Sigmoid colon (tissue), 4 donors: ENCODE measurements around the gene GOLGA1.

Experiments used
- EP300 ChIP-seq, 4 donors: sonication (generic); formaldehyde crosslinking; IDR thresholded peaks; one replicate each; pipeline ENCODE4 v1.6.1; 2017; ENCODE audit warnings: antibody characterized with exemption in 4 of 4
- POLR2AphosphoS5 ChIP-seq, 4 donors: sonication (generic); formaldehyde crosslinking; IDR thresholded peaks; one replicate each; pipeline ENCODE4 v1.6.1; 2017; ENCODE audit warnings: antibody characterized with exemption in 4 of 4
- TF ChIP-seq, protein P1 (sequence below), 4 experiments: fragments of 450-650 bp in 3 of 4; fragments of 200-600 bp in 1 of 4; IDR thresholded peaks; one replicate each; pipeline ENCODE4 v1.5.1; 2016 to 2019; ENCODE audit warnings: antibody characterized with exemption in 4 of 4, mild to moderate bottlenecking in 3 of 4, moderate library complexity in 2 of 4

GRCh38 chr9:124960409-124960752 is 19.5 kb upstream of the GOLGA1 start:
- no peak for TF ChIP-seq EP300 (IDR thresholded peaks at IDR 0.05)
- TF ChIP-seq, protein P1, sequence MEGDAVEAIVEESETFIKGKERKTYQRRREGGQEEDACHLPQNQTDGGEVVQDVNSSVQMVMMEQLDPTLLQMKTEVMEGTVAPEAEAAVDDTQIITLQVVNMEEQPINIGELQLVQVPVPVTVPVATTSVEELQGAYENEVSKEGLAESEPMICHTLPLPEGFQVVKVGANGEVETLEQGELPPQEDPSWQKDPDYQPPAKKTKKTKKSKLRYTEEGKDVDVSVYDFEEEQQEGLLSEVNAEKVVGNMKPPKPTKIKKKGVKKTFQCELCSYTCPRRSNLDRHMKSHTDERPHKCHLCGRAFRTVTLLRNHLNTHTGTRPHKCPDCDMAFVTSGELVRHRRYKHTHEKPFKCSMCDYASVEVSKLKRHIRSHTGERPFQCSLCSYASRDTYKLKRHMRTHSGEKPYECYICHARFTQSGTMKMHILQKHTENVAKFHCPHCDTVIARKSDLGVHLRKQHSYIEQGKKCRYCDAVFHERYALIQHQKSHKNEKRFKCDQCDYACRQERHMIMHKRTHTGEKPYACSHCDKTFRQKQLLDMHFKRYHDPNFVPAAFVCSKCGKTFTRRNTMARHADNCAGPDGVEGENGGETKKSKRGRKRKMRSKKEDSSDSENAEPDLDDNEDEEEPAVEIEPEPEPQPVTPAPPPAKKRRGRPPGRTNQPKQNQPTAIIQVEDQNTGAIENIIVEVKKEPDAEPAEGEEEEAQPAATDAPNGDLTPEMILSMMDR (IDR thresholded peaks at IDR 0.05): no peak
- TF ChIP-seq POLR2AphosphoS5 (IDR thresholded peaks at IDR 0.05): no peak
